LNCaP clone FGC (cell line): Measurements from ENCODE around the gene SLC7A10.

Source experiments
- DNase-seq: peaks from one replicate; pipeline ENCODE4 v3.0.0-alpha.2; 2011; ENCODE audit warnings: low read depth
- H3K4me3 ChIP-seq: 2 replicates; pipeline ENCODE4 v1.5.1; 2011; ENCODE audit warnings: mild to moderate bottlenecking, low read depth, low read length, control low read depth
- CTCF ChIP-seq: IDR thresholded peaks from 2 replicates; pipeline ENCODE4 v1.5.1; 2012; ENCODE audit warnings: mild to moderate bottlenecking; ENCODE audit not compliant: control insufficient read depth, insufficient read depth; ENCODE audit errors: extremely low read depth

The SLC7A10 gene

GRCh38 chr19:33163481-33163880, 62.2 kb downstream of the SLC7A10 start:
- no peak for DNase-seq
- no peak for TF ChIP-seq CTCF
- H3K4me3 ChIP-seq = no peak overlapping the region

- no peak for TF ChIP-seq CTCF
- DNase-seq = no peak
- no peak overlapping the region for H3K4me3 ChIP-seq
These were observed 64.4 kb downstream of the SLC7A10 start for GRCh38 chr19:33161201-33161600.

- no peak for TF ChIP-seq CTCF
- no peak for DNase-seq
- H3K4me3 ChIP-seq = no peak overlapping the region
These were observed 65.8 kb downstream of the SLC7A10 start for GRCh38 chr19:33159893-33160292.

- DNase-seq = no peak
- H3K4me3 ChIP-seq = no peak overlapping the region
- no peak for TF ChIP-seq CTCF
These were observed 66.5 kb downstream of the SLC7A10 start for GRCh38 chr19:33159149-33159548.
